HG03439 (cell line): ENCODE measurements around the gene RGS7.
"Not testable (repeated sequence)": the region's sequence is repeated elsewhere in the genome, so short reads cannot be mapped to it uniquely, and the experiment has no call there.

Experiments
- ATAC-seq: cut with Tn5 transposase; IDR thresholded peaks from one replicate; pipeline ENCODE4 v1.9.1; 2021; ENCODE audit warnings: mild to moderate bottlenecking, moderate library complexity; ENCODE audit not compliant: unreplicated experiment

RGS7 gene

GRCh38 chr1:240802271-240802670 is 554.7 kb downstream of the RGS7 start:
- no peak for ATAC-seq

- no peak for ATAC-seq
Measured at GRCh38 chr1:240801442-240801841, 555.6 kb downstream of the RGS7 start.

DNA sequence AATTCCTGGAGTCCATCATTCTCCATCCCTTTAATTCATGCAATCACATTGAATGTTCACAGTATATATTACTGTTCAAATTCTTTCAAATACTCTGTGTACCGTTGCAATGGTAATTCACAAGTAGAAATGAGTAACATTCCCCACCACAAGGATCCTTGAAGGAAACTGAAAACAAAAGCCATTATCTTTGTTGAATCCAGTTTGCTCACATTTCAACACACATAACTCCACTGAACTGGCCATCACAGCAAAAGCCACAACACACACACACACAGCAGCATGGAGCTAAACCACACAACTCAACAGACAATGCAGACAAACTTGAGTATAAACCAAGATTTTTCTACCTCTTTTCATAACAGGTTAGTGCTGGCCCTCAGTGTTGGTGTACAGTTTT is 556.7 kb downstream of the RGS7 start:
- ATAC-seq = no peak

DNA sequence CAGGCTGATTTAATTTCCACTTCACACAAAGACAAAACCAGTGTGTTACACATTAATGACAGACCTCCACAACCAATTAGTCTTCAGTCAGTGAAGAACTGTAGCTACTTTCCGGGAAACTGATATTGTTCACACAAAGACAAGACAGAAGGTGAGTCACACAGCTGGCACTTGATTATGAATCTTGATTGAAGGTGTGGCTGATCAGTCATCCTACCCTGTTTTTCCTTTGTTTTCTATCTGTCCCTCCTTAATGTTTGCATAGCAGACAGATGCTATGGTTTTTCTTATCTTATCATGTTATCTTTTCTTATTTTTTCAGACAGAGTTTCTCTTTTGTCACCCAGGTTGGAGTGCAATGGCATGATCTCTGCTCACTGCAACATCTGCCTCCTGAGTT is 560.0 kb downstream of the RGS7 start:
- no peak for ATAC-seq

- ATAC-seq = no peak
Measured at GRCh38 chr1:240794046-240794843, 562.8 kb downstream of the RGS7 start.

GRCh38 chr1:240792915-240793529 is 564.0 kb downstream of the RGS7 start:
- ATAC-seq = no peak

DNA sequence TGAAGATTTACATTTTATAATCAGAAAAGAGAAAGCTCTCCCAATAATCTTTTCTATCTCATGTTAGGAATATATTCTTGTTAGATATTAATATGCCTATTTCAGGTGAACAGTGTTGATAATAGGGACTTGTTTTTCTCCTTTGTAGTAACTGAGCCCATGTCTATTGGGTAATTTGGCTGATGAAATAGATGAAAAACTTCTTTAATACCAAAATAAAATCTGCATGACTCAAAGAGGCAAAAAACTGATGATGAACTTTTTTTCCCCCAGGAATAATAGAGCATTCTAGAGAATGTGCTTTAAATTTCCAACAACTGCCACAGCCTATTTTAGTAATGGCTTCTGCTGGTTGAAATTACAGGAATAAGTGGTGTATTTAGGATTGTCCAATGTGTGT is 566.1 kb downstream of the RGS7 start:
- no peak for ATAC-seq

DNA sequence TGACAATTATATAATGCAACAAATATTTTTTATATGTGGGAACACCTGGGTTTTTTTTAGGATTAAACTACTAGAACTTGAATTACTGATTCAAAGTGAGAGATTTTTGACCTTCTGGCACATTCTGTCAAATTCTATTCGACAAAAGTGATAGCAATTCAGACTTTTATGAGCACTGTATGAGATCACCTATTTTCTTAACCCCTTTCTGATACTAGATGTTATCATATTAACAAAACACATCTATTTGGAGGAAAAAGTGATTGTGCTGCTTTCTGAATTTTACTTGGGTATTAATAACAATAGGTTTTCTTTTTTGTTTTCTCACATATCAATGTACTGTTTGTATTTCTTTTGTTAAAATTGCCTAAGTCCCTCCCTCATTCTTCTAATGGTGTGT is 570.1 kb downstream of the RGS7 start:
- no peak for ATAC-seq

DNA sequence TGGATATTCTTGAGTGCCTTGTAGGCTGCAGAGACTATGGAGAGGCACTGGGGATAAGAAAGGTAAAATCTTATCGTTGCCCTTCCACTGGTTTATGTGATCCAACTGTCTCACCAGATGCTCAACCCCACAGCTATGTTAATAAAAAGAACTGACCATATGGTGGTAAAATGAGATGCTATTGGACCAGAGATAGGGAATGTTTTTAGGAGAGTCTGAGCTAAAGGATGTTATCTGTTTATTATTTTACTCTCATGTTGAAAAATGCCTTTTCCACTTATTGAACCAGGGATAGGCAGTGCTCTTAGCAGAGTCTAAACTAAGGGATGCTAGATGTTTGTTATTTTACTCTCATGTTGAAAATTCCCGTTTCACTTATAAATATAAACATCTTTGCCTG is 572.2 kb downstream of the RGS7 start:
- ATAC-seq = no peak

DNA sequence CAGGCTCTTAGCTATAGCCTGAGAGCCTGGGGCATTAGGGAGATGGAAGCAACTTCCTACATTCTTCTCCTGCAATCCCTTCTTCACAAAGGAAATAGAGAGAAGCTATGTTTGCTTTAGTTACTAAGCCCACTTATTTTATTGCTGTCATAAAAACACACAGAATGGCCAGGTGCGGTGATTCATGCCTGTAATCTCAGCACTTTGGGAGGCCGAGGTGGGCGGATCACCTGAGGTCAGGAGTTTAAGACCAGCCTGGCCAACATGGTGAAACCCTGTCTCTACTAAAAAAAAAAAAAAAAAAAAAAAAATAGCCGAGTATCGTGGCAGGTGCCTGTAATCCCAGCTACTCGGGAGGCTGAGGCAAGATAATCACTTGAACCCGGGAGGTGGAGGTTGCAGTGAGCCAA is 573.3 kb downstream of the RGS7 start:
- not testable (repeated sequence) for ATAC-seq

DNA sequence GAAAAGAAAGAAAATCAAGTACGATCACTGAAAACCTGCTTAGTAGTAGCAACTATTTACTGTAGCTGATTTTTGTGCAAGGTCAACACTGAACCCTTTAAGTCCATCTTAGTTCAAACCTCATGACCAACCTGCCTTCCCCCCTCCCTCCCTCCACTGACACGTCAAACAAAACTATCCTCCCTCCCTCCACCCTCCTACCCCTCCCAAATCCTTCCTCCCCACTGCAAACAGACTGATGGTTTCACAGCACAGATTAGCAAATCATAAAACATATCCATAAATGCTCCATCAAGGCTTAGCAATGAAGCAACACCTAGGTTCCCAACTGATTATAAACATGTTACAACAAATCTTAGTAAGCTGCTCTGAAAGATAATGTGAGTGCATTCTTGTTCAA is 580.8 kb downstream of the RGS7 start:
- ATAC-seq = no peak

DNA sequence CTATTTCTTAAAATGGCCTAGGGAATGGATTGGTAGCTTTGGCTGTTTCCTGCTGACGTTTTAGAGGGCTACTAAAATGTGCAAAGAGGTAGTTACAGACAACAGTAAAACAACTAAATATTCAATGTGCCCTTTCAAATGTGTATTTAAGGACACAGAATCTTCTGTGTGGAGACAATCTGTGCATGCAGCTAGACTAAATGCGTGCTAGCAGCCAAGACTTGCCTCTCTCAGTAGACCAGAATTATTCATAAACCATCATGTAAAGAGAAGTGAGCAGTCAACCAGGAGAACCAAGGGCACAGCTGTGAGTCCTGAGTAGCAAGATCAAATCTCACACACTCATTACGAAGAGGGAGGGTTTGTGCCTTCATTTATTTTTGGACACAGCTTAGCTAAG is 584.9 kb downstream of the RGS7 start:
- no peak for ATAC-seq

DNA sequence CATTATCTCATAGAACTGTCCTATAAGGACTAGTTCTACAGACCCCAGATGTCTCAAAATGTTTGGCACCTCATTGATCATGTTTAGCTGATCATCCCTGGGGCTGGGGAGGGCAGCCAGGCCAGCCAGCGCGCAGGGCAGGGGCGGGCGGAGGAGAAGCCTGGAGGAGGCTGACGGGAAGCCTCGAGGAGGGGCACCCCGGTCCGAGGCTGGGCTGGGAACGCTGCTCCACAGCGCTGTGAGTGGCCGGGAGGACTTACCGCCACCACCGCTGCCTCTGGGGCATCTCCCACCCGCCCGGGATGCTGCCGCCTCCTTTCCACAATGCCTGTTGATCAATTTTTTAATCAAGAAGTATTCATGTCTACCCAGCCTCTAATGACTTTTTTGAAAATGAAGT is 585.6 kb downstream of the RGS7 start:
- ATAC-seq = no peak

DNA sequence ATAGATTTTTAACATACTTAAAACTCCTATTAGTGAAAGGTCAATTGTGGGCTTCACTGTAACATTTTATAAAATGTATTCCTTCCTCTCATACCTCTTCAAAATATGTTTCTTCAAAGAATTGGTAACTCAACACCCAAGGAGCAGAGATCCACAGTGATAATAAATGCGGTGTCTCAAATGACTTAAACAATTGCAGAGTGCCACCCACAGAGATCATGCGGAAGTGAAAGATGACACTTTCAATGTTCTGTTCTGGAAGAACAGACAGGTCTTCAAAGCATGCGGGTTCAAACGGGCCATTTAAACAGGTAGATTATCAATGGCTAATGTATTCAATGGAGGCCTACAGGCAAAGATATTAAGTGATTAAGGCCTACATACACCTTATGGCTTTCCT is 588.0 kb downstream of the RGS7 start:
- ATAC-seq = no peak

GRCh38 chr1:240766831-240767230 is 590.2 kb downstream of the RGS7 start:
- ATAC-seq = no peak

GRCh38 chr1:240765732-240766363 is 591.2 kb downstream of the RGS7 start:
- no peak for ATAC-seq

DNA sequence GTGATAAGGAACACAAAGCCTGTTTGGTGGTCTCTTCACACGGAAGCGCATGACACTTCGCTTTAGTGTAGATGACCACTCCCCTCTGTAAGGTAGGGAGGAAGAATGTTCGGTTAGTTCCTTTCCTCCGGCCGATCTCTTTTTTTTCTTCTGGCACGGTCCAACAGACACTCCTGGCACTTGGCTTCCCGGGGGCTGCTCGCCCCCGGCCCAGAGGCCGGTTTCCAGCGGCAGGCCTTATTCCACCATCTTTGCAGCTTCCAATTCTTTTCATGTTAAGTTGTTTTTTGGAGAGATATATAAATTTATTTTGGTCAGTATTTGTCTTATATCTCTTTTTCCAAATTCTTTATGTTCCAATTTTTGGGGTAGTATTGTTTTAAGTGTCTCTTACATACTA is 593.2 kb downstream of the RGS7 start:
- no peak for ATAC-seq

DNA sequence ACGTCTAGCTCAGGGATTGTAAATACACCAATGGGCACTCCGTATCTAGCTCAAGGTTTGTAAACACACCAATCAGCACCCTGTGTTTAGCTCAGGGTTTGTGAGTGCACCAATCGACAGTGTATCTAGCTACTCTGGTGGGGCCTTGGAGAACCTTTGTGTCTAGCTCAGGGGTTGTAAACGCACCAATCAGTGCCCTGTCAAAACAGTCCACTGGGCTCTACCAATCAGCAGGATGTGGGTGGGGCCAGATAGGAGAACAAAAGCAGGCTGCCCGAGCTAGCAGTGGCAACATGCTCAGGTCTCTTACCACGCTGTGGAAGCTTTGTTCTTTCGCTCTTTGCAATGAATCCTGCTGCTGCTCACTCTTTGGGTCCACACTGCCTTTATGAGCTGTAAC is 593.9 kb downstream of the RGS7 start:
- ATAC-seq = not testable (repeated sequence)

DNA sequence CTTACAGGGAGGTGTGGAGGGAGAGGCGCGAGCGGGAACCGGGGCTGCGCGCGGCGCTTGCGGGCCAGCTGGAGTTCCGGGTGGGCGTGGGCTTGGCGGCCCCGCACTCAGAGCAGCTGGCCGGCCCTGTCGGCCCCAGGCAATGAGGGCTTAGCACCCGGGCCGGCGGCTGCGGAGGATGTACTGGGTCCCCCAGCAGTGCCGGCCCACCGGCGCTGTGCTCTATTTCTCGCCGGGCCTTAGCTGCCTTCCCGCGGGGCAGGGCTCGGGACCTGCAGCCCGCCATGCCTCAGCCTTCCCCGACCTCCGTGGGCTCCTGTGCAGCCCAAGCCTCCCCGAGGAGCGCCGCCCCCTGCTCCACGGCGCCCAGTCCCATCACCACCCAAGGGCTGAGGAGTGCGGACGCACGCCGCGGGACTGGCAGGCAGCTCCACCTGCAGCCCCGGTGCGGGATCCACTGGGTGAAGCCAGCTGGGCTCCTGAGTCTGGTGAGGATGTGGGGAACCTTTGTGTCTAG is 594.5 kb downstream of the RGS7 start:
- ATAC-seq = not testable (repeated sequence)

DNA sequence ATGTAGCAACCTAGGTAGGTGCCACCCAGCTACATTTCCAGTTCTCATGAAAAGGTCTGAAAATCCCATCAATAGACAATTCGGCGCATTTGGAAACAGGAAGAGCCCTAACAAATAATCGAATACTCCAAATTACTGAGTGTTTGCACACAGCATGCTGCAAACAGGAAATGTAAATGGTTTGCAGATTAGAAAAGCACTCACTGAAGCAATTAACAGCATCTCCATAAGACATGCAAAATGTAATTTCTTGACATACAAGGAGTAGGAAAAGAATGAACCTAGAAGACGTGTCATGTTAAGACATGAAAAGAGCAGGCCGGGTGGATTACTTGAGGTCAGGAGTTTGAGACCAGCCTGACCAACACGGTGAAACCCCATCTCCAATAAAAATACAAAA is 598.2 kb downstream of the RGS7 start:
- ATAC-seq = not testable (repeated sequence)

DNA sequence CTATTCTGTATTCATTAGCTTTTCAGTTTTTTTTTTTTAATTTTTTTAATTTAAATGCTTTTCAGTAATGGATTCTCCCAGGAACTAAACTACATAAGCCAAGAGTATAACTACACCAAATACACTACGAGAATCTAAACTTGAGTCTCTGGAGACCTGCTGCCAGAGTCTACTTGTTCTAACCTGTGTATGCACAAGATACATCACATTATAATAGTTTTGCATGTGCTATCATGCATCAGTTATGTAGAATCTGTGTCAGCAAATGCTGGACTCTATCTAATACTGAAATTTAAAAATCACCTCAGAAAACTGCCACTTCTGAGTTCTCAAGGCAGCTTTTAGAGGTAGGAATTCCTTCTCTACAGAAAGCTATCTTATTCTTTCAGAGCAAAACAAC is 598.7 kb downstream of the RGS7 start:
- no peak for ATAC-seq

GRCh38 chr1:240747907-240748306 is 609.1 kb downstream of the RGS7 start:
- no peak for ATAC-seq
